ENCODE results near the gene TEC. TPM values are rescaled to one million over a fixed set of nuclear protein-coding genes. Genes with fewer than 3 reads are reported as not detected.

TEC gene
- total RNA-seq, 2 experiments from 2014 or later, result 2.8 TPM

DNA sequence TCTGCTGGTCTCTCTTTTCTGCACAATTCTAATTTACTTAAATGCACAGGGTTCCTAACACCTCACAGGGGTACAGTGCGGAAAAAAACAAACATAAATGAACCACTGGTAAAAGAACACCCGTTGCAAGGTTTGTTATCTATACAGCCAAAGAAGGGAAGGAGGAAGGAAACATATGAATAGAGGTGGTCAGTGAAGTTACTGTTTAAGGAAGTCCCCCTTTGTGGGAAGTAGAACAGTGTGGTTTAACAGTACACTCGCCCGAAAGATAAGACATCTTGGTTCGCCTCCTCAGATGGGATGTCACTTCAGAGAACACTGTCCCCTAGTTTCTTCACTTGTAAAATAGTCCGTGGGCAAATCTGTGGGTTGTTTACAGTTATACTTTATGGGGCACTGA, 57.5 kb downstream of the TEC start:
- no peaks in the 10 kb centered on the region for H3K27me3 Mint-ChIP-seq
- ATAC-seq (ENCODE audit: poor library complexity), result no peak
- no peak overlapping the region for H3K27ac ChIP-seq (ENCODE audit: low read depth in 1 of 2, low read length in 2 of 2)
- H3K36me3 Mint-ChIP-seq (ENCODE audit: low read depth), result no peaks in the 10 kb centered on the region
- ChIA-PET CTCF (no interaction called here), POLR2A (no interaction called here)
- TF ChIP-seq, protein P1, sequence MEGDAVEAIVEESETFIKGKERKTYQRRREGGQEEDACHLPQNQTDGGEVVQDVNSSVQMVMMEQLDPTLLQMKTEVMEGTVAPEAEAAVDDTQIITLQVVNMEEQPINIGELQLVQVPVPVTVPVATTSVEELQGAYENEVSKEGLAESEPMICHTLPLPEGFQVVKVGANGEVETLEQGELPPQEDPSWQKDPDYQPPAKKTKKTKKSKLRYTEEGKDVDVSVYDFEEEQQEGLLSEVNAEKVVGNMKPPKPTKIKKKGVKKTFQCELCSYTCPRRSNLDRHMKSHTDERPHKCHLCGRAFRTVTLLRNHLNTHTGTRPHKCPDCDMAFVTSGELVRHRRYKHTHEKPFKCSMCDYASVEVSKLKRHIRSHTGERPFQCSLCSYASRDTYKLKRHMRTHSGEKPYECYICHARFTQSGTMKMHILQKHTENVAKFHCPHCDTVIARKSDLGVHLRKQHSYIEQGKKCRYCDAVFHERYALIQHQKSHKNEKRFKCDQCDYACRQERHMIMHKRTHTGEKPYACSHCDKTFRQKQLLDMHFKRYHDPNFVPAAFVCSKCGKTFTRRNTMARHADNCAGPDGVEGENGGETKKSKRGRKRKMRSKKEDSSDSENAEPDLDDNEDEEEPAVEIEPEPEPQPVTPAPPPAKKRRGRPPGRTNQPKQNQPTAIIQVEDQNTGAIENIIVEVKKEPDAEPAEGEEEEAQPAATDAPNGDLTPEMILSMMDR (IDR thresholded peaks at IDR 0.05), result no peak
- no peaks in the 10 kb centered on the region for H3K4me1 ChIP-seq (ENCODE audit: insufficient read depth, low read length)
- intact Hi-C loops (cut with DNase I, micrococcal nuclease), result no loop called here
- no peak overlapping the region for H3K27ac Mint-ChIP-seq
- H3K9me3 ChIP-seq (ENCODE audit: control insufficient read depth in 1 of 2, insufficient read depth in 1 of 2, low read length in 2 of 2), result no peaks in the 10 kb centered on the region
- H3K4me1 Mint-ChIP-seq (ENCODE audit: low read depth), result peaks cover 6% of the 10 kb centered on the region
- no peak overlapping the region for H3K4me3 Mint-ChIP-seq
- DNase-seq, result no peak
- H3K36me3 ChIP-seq (ENCODE audit: insufficient read depth, low read length), result no peaks in the 10 kb centered on the region
- no peaks in the 10 kb centered on the region for H3K27me3 ChIP-seq (ENCODE audit: control insufficient read depth in 1 of 2, insufficient read depth in 2 of 2, low read length in 2 of 2)
- H3K4me3 ChIP-seq (ENCODE audit: low read length), result no peak overlapping the region
- no peaks in the 10 kb centered on the region for H3K9me3 Mint-ChIP-seq

DNA sequence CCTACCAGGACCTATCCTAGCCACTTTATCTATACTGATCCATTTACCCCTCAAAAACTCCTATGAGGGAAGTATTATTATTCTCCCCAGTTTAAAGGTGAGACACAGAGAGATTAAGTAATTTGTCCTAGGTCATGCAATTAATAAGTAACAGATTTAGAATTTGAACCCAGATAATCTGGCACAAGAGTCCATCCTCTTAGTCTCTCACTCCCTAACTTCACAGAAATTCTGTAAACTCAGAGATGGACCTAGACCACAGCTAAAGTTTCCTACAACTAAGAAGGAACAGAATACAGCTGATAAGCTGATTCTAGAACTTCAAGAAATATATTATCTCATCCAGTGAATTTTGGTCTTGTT, 58.7 kb downstream of the TEC start:
- ATAC-seq (ENCODE audit: poor library complexity) (no peak), DNase-seq (no peak)
- Mint-ChIP-seq H3K9me3 (no peaks in the 10 kb centered on the region), H3K27me3 (no peaks in the 10 kb centered on the region), H3K4me1 (ENCODE audit: low read depth) (peaks cover 6% of the 10 kb centered on the region), H3K4me3 (no peak overlapping the region), H3K36me3 (ENCODE audit: low read depth) (no peaks in the 10 kb centered on the region), H3K27ac (no peak overlapping the region)
- TF ChIP-seq, protein P1 (IDR thresholded peaks at IDR 0.05), result no peak
- POLR2A ChIA-PET, result no interaction called here
- intact Hi-C loops (cut with DNase I, micrococcal nuclease), result no loop called here
- Histone ChIP-seq H3K9me3 (ENCODE audit: control insufficient read depth in 1 of 2, insufficient read depth in 1 of 2, low read length in 2 of 2) (no peaks in the 10 kb centered on the region), H3K36me3 (ENCODE audit: insufficient read depth, low read length) (no peaks in the 10 kb centered on the region), H3K27ac (ENCODE audit: low read depth in 1 of 2, low read length in 2 of 2) (no peak overlapping the region), H3K4me1 (ENCODE audit: insufficient read depth, low read length) (no peaks in the 10 kb centered on the region), H3K27me3 (ENCODE audit: control insufficient read depth in 1 of 2, insufficient read depth in 2 of 2, low read length in 2 of 2) (no peaks in the 10 kb centered on the region), H3K4me3 (ENCODE audit: low read length) (no peak overlapping the region)
- CTCF ChIA-PET, result no interaction called here

DNA sequence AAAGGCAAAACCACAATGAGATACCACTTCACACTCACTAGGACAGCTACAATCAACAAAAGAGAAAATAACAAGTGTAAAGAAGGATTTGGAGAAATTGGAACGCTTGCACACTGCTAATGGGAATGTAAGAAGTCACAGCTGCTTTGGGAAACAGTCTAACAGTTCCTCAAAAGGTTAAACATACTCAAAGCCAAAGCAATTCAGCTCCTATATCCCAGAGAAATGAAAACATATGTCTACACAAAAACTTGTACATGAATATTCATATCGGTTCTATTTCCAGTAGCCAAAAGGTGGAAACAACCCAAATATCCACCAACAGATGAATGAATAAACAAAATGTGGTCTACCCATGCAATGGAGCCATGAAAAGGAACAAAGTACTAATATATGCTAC, 64.0 kb downstream of the TEC start:
- Histone ChIP-seq H3K27me3 (ENCODE audit: control insufficient read depth in 1 of 2, insufficient read depth in 2 of 2, low read length in 2 of 2) (no peaks in the 10 kb centered on the region), H3K27ac (ENCODE audit: low read depth in 1 of 2, low read length in 2 of 2) (no peak overlapping the region), H3K9me3 (ENCODE audit: control insufficient read depth in 1 of 2, insufficient read depth in 1 of 2, low read length in 2 of 2) (no peaks in the 10 kb centered on the region), H3K36me3 (ENCODE audit: insufficient read depth, low read length) (no peaks in the 10 kb centered on the region), H3K4me1 (ENCODE audit: insufficient read depth, low read length) (no peaks in the 10 kb centered on the region), H3K4me3 (ENCODE audit: low read length) (no peak overlapping the region)
- DNase-seq (no peak), ATAC-seq (ENCODE audit: poor library complexity) (no peak)
- ChIA-PET POLR2A (no interaction called here), CTCF (no interaction called here)
- intact Hi-C loops (cut with DNase I, micrococcal nuclease), result no loop called here
- no peaks in the 10 kb centered on the region for H3K27me3 Mint-ChIP-seq
- TF ChIP-seq, protein P1 (IDR thresholded peaks at IDR 0.05), result no peak
- no peak overlapping the region for H3K4me3 Mint-ChIP-seq
- no peaks in the 10 kb centered on the region for H3K9me3 Mint-ChIP-seq
- peaks cover 9% of the 10 kb centered on the region for H3K36me3 Mint-ChIP-seq (ENCODE audit: low read depth)
- no peaks in the 10 kb centered on the region for H3K4me1 Mint-ChIP-seq (ENCODE audit: low read depth)
- no peak overlapping the region for H3K27ac Mint-ChIP-seq
